ENCODE measurements around the gene TSSK6. TPM values are rescaled to one million over a fixed set of nuclear protein-coding genes. Genes with fewer than 3 reads are reported as not detected.

TSSK6 gene
- total RNA-seq, 2 experiments from 2014 or later = 5.3 to 5.7 TPM

- POLR2A ChIA-PET = no interaction called here
- H3K9me3 Mint-ChIP-seq = peaks cover 36% of the 10 kb centered on the region
- no peaks in the 10 kb centered on the region for H3K27me3 Mint-ChIP-seq
- H3K36me3 Mint-ChIP-seq (ENCODE audit: low read depth) = peaks cover 69% of the 10 kb centered on the region
- no peak for DNase-seq
- H3K4me3 Mint-ChIP-seq = no peak overlapping the region
- CTCF ChIA-PET = no interaction called here
- peaks cover 48% of the 10 kb centered on the region for H3K4me1 Mint-ChIP-seq
- no peak overlapping the region for H3K27ac Mint-ChIP-seq
Measured at GRCh38 chr19:19466201-19466600, 49.1 kb downstream of the TSSK6 start.

DNA sequence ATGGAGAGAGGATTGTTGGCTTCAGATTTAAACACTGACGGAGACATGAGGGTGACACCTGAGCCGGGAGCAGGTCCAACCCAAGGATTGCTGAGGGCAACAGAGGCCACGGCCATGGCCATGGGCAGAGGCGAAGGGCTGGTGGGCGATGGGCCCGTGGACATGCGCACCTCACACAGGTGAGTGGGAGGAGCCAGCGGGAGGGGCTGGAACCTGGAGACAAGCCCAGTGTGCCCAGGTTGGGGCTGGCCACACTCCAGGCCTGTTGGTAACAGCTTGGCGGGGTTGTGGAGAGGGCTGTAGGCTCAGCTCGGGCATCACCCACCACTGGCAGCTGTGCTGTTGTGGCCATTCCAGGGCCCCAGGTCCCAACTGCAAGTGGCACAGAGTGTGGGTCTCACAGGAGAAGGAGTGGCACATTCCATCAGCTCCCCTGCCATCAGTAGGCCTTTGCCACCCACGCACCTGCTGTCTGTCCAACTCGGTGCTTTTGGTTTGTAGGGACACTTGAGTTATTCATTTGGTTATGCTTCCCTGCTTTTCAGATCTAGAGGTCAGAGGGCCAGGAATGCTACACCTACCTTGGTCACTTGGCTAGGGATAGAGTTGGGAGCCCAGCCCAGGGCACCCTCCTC, 49.8 kb downstream of the TSSK6 start:
- ChIA-PET POLR2A (no interaction called here), CTCF (no interaction called here)
- Mint-ChIP-seq H3K9me3 (peaks cover 36% of the 10 kb centered on the region), H3K4me3 (no peak overlapping the region), H3K27ac (no peak overlapping the region), H3K4me1 (peaks cover 48% of the 10 kb centered on the region), H3K36me3 (ENCODE audit: low read depth) (peaks cover 65% of the 10 kb centered on the region), H3K27me3 (no peaks in the 10 kb centered on the region)
- no peak for DNase-seq

DNA sequence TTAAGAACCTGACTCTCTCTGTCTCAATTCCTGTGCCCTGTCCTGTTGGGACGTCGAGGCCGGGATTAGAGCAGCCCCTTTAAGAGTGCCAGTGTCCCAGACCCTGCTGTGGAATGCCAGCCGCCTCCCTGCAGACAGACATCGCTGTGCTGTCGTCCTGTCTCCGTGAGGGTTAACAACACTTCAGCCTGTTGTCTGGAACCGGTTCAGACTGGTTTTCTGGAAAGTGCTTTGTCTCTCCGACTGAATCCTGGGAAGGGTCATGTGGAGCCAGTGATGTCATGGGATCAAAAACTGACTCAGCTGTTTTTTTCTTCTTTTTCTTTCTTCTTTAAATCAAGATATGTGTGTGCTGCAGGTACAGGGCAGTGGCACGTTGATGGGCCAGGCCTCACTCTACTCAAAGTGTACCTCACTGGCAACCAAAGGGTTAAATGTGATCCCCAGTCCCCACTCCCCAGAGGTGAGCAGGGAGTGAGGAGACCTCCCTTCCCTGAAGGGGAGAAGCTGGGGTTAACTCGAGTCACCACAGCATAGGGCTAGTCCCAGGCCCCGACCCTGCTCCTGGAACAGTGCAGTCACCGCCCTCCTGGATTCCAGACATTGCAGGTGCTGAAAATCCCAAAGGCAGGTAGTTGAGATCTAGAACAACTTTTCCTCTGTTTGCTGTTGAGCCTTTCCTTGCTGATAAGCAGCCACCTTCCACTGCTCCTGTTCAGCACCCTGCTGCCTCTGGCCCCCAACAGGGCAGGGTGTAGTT, 50.8 kb downstream of the TSSK6 start:
- H3K27ac Mint-ChIP-seq = no peak overlapping the region
- H3K4me1 Mint-ChIP-seq = peaks cover 55% of the 10 kb centered on the region
- no peak for DNase-seq
- CTCF ChIA-PET = no interaction called here
- H3K4me3 Mint-ChIP-seq = no peak overlapping the region
- H3K36me3 Mint-ChIP-seq (ENCODE audit: low read depth) = peaks cover 59% of the 10 kb centered on the region
- peaks cover 33% of the 10 kb centered on the region for H3K9me3 Mint-ChIP-seq
- no peaks in the 10 kb centered on the region for H3K27me3 Mint-ChIP-seq
- POLR2A ChIA-PET = no interaction called here

Other genes starting within 250 kb of the TSSK6 start
- gene TM6SF2, start 242.2 kb downstream of the TSSK6 start, total RNA-seq = not detected
- gene SUGP1, start 195.0 kb downstream of the TSSK6 start, total RNA-seq = 10 to 100 TPM; 63.1 to 67.1 TPM
- 10 to 100 TPM; 68.8 to 76.9 TPM for gene MAU2, start 194.7 kb downstream of the TSSK6 start, total RNA-seq
- 100 to 1,000 TPM; 109 to 113 TPM for gene GATAD2A, start 109.9 kb downstream of the TSSK6 start, total RNA-seq
- gene NDUFA13, start 677 bp upstream of the TSSK6 start, total RNA-seq = 100 to 1,000 TPM; 371 to 388 TPM
- gene YJEFN3, start 13.4 kb upstream of the TSSK6 start, total RNA-seq = 1 to 10 TPM; 8.2 to 8.7 TPM
- under 1 TPM in 1 of 2 experiments, not detected in 1; 0.08 TPM for gene CILP2, start 22.7 kb upstream of the TSSK6 start, total RNA-seq
- 10 to 100 TPM; 49.0 to 55.6 TPM for gene PBX4, start 103.1 kb upstream of the TSSK6 start, total RNA-seq
- 10 to 100 TPM; 43.2 to 46.2 TPM for gene LPAR2, start 112.7 kb upstream of the TSSK6 start, total RNA-seq
- 100 to 1,000 TPM; 111 to 112 TPM for gene GMIP, start 128.1 kb upstream of the TSSK6 start, total RNA-seq
- gene ATP13A1, start 148.1 kb upstream of the TSSK6 start, total RNA-seq = 100 to 1,000 TPM; 102 to 107 TPM
- 100 to 1,000 TPM; 105 to 108 TPM for gene ZNF101, start 153.3 kb upstream of the TSSK6 start, total RNA-seq
- 1 to 10 TPM; 8.0 to 8.4 TPM for gene ZNF14, start 217.6 kb upstream of the TSSK6 start, total RNA-seq

All from activated CD4-positive, alpha-beta memory T cell treated with anti-CD3 and anti-CD28 coated beads, Interleukin-2, amount 10 ng/mL, durations not matched to agents 7 days and 5 days (primary cell).